K562 (cell line): ENCODE measurements around the gene PUSL1. TPM values are rescaled to one million over a fixed set of nuclear protein-coding genes. Genes with fewer than 3 reads are reported as not detected.
A peak's percentile ranks its signal among the peaks of the same experiment; 100 is the strongest.

ENCODE experiments used
- CBFA2T2 ChIP-seq: fragments of 450-650 bp; conservative IDR thresholded peaks from 2 replicates; pipeline ENCODE4 v1.6.1; 2017; ENCODE audit warnings: mild to moderate bottlenecking
- CBFB ChIP-seq: sonication (generic); formaldehyde crosslinking; IDR thresholded peaks from 2 replicates; pipeline ENCODE4 v1.4.0; 2020; ENCODE audit warnings: mild to moderate bottlenecking, missing genetic modification reagents
- ELF4 ChIP-seq: fragments of 450-650 bp; formaldehyde crosslinking; IDR thresholded peaks from 2 replicates; pipeline ENCODE4 v1.4.0; 2022; ENCODE audit warnings: missing genetic modification characterization
- ESRRA ChIP-seq: fragments of 450-650 bp; IDR thresholded peaks from 2 replicates; pipeline ENCODE4 v1.6.1; 2014; ENCODE audit warnings: low read depth, mild to moderate bottlenecking, moderate library complexity, borderline replicate concordance
- FOS ChIP-seq: IDR thresholded peaks from 3 replicates; pipeline ENCODE4 v1.6.1; 2011; ENCODE audit not compliant: insufficient read length; ENCODE audit errors: extremely low read depth
- KDM1A ChIP-seq, 2 experiments: fragments of 450-650 bp; IDR thresholded peaks; 2 replicates each; pipeline ENCODE4 v1.6.1; 2016; ENCODE audit warnings: mild to moderate bottlenecking in 2 of 2
- OTX1 ChIP-seq: fragments of 450-650 bp; formaldehyde crosslinking; IDR thresholded peaks from 2 replicates; pipeline ENCODE4 v1.4.0; 2022; ENCODE audit warnings: mild to moderate bottlenecking
- SMC3 ChIP-seq: conservative IDR thresholded peaks from 2 replicates; pipeline ENCODE4 v1.6.1; 2011; ENCODE audit warnings: low read depth, low read length, improper control_type of control experiment; ENCODE audit not compliant: insufficient read depth
- TAF1 ChIP-seq: IDR thresholded peaks from 2 replicates; pipeline ENCODE4 v1.6.1; 2011; ENCODE audit warnings: mild to moderate bottlenecking, low read length, moderate library complexity; ENCODE audit not compliant: insufficient read depth, control insufficient read depth, severe bottlenecking; ENCODE audit errors: extremely low read depth
- TCFL5 ChIP-seq: fragments of 250-450 bp; sonication (Bioruptor Pico); conservative IDR thresholded peaks from 2 replicates; pipeline ENCODE4 v1.6.1; 2021; ENCODE audit warnings: mild to moderate bottlenecking, moderate library complexity, matching md5 sums
- ZBTB7A ChIP-seq: IDR thresholded peaks from 2 replicates; pipeline ENCODE4 v1.6.1; 2011; ENCODE audit warnings: low read depth, mild to moderate bottlenecking, low read length, moderate library complexity, borderline replicate concordance; ENCODE audit not compliant: control insufficient read depth
- ZFPM2 ChIP-seq: fragments of 250-450 bp; sonication (Bioruptor Pico); IDR thresholded peaks from 2 replicates; pipeline ENCODE4 v1.5.1; 2022; ENCODE audit warnings: mild to moderate bottlenecking
- ZNF239 ChIP-seq: fragments of 250-450 bp; sonication (Bioruptor Pico); IDR thresholded peaks from 2 replicates; pipeline ENCODE4 v1.4.0; 2020; ENCODE audit warnings: mild to moderate bottlenecking
- ZNF695 ChIP-seq: fragments of 450-650 bp; formaldehyde crosslinking; IDR thresholded peaks from 2 replicates; pipeline ENCODE4 v1.4.0; 2020; ENCODE audit warnings: mild to moderate bottlenecking, moderate library complexity
- polyA plus RNA-seq, 8 experiments: library from polyadenylated mRNA; depleted of rRNA in 4 of 8; stranded (reverse) in 5 of 8; unstranded in 3 of 8; fragments of >200 nt; fragmentation: Nextera tagmentation in 2 of 8; fragmentation: Illumina TruSeq in 1 of 8; extraction: Ambion mirVana in 2 of 8; extraction: Trizol in 1 of 8; gene quantifications; 2 replicates each; pipeline versions ENCODE4 v1.2.1 to v1.2.3, GENCODE V29; 2011 to 2014; ENCODE audit warnings: inconsistent platforms in 1 of 8, missing spikeins in 1 of 8
- total RNA-seq, 7 experiments: library from RNA; depleted of rRNA in 6 of 7; stranded (reverse); fragments of >200 nt in 6 of 7; fragmentation: Illumina TruSeq in 2 of 7; extraction: Trizol in 2 of 7; gene quantifications; 2 replicates each; pipeline versions ENCODE4 v1.2.1 to v1.2.3, GENCODE V29; 2011 to 2021; ENCODE audit warnings: low replicate concordance in 1 of 7
- TF ChIP-seq, protein P1 (sequence below): sonication (generic); formaldehyde crosslinking; IDR thresholded peaks from 2 replicates; pipeline ENCODE4 v1.8.0; 2022; ENCODE audit warnings: missing genetic modification reagents, mild to moderate bottlenecking, borderline replicate concordance
- TF ChIP-seq, protein P2 (sequence below): fragments of 250-450 bp; sonication (Bioruptor Pico); IDR thresholded peaks from 2 replicates; pipeline ENCODE4 v1.8.0; 2022; ENCODE audit warnings: moderate library complexity, mild to moderate bottlenecking, inconsistent platforms
- TF ChIP-seq, protein P3 (sequence below): fragments of 250-450 bp; sonication (Bioruptor Pico); IDR thresholded peaks from 2 replicates; pipeline ENCODE4 v1.4.0; 2020; ENCODE audit warnings: mild to moderate bottlenecking, moderate library complexity
- TF ChIP-seq, protein P4 (sequence below): fragments of 250-450 bp; sonication (Bioruptor Pico); IDR thresholded peaks from 2 replicates; pipeline ENCODE4 v1.9.0; 2021; ENCODE audit warnings: mild to moderate bottlenecking, inconsistent platforms

The PUSL1 gene
- total and polyA plus RNA-seq, 9 of the 15 experiments (the other 6 are each of a cell fraction or from before 2014, with no cell fraction given) = 0.62 to 86.9 (median 13.6) TPM

DNA sequence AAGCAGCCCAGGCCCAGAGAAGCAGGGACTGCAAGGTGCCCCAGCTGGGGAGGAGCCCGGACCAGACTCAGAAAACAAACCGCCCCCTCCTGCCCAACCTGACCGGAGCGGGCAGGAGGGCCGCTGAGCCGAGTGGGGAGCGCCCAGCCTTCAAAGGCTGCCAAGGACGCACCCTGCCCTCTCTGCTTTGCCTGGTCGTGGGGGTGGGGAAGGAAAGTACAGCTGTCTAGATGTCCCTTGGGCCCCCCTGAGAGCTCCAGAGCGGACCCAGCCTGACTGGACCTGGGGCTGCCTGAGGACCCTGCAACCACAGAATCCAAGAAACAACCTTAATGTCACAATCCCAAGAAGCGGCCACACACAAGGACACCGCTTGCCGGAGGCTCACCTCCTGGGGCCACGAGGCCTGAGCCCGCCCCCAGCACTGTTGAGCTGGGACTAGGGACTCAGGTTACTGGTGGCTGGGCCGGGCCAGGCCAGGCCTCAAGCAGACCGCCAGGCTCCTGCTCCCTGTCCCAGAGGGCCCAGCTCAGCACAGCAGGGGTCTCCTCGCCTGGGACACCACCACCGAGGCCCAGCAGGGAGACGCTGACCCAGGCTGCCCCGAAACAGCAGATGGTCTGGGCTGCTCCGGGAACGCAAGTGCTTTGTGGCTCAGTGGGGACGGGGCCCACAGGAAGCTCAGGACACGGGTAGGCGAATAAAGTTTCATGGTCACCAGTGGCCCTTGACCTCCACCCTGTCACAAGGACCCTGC lies 39.4 kb downstream of the PUSL1 start (continued):
- TF ChIP-seq, protein P1, sequence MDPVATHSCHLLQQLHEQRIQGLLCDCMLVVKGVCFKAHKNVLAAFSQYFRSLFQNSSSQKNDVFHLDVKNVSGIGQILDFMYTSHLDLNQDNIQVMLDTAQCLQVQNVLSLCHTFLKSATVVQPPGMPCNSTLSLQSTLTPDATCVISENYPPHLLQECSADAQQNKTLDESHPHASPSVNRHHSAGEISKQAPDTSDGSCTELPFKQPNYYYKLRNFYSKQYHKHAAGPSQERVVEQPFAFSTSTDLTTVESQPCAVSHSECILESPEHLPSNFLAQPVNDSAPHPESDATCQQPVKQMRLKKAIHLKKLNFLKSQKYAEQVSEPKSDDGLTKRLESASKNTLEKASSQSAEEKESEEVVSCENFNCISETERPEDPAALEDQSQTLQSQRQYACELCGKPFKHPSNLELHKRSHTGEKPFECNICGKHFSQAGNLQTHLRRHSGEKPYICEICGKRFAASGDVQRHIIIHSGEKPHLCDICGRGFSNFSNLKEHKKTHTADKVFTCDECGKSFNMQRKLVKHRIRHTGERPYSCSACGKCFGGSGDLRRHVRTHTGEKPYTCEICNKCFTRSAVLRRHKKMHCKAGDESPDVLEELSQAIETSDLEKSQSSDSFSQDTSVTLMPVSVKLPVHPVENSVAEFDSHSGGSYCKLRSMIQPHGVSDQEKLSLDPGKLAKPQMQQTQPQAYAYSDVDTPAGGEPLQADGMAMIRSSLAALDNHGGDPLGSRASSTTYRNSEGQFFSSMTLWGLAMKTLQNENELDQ (CRISPR knock-in tag) = no peak
- TF ChIP-seq ZBTB7A (no peak), CBFA2T2 (no peak), TCFL5 (no peak), CBFB (no peak), ZNF239 (CRISPR knock-in tag) (no peak), ELF4 (no peak), KDM1A (IDR thresholded peaks at IDR 0.05) (no peak), OTX1 (no peak), ZFPM2 (CRISPR knock-in tag) (no peak), TAF1 (peak; percentile 4), ESRRA (no peak; the same call in 1 of the 2 replicates), ZNF695 (no peak), SMC3 (no peak), FOS (no peak)
- TF ChIP-seq, protein P2, sequence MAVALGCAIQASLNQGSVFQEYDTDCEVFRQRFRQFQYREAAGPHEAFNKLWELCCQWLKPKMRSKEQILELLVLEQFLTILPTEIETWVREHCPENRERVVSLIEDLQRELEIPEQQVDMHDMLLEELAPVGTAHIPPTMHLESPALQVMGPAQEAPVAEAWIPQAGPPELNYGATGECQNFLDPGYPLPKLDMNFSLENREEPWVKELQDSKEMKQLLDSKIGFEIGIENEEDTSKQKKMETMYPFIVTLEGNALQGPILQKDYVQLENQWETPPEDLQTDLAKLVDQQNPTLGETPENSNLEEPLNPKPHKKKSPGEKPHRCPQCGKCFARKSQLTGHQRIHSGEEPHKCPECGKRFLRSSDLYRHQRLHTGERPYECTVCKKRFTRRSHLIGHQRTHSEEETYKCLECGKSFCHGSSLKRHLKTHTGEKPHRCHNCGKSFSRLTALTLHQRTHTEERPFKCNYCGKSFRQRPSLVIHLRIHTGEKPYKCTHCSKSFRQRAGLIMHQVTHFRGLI (CRISPR knock-in tag) = no peak
- TF ChIP-seq, protein P3, sequence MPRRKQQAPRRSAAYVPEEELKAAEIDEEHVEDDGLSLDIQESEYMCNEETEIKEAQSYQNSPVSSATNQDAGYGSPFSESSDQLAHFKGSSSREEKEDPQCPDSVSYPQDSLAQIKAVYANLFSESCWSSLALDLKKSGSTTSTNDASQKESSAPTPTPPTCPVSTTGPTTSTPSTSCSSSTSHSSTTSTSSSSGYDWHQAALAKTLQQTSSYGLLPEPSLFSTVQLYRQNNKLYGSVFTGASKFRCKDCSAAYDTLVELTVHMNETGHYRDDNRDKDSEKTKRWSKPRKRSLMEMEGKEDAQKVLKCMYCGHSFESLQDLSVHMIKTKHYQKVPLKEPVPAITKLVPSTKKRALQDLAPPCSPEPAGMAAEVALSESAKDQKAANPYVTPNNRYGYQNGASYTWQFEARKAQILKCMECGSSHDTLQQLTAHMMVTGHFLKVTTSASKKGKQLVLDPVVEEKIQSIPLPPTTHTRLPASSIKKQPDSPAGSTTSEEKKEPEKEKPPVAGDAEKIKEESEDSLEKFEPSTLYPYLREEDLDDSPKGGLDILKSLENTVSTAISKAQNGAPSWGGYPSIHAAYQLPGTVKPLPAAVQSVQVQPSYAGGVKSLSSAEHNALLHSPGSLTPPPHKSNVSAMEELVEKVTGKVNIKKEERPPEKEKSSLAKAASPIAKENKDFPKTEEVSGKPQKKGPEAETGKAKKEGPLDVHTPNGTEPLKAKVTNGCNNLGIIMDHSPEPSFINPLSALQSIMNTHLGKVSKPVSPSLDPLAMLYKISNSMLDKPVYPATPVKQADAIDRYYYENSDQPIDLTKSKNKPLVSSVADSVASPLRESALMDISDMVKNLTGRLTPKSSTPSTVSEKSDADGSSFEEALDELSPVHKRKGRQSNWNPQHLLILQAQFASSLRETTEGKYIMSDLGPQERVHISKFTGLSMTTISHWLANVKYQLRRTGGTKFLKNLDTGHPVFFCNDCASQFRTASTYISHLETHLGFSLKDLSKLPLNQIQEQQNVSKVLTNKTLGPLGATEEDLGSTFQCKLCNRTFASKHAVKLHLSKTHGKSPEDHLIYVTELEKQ = no peak
- TF ChIP-seq, protein P4, sequence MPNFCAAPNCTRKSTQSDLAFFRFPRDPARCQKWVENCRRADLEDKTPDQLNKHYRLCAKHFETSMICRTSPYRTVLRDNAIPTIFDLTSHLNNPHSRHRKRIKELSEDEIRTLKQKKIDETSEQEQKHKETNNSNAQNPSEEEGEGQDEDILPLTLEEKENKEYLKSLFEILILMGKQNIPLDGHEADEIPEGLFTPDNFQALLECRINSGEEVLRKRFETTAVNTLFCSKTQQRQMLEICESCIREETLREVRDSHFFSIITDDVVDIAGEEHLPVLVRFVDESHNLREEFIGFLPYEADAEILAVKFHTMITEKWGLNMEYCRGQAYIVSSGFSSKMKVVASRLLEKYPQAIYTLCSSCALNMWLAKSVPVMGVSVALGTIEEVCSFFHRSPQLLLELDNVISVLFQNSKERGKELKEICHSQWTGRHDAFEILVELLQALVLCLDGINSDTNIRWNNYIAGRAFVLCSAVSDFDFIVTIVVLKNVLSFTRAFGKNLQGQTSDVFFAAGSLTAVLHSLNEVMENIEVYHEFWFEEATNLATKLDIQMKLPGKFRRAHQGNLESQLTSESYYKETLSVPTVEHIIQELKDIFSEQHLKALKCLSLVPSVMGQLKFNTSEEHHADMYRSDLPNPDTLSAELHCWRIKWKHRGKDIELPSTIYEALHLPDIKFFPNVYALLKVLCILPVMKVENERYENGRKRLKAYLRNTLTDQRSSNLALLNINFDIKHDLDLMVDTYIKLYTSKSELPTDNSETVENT (CRISPR knock-in tag) = 0 out of 2 replicates have a peak, but pooled peaks have one; percentile 17
